Neural cell (in vitro differentiated cells): ENCODE results near the gene RIN1. TPM values are rescaled to one million over a fixed set of nuclear protein-coding genes. Genes with fewer than 3 reads are reported as not detected.

Experiments
- H2AFZ ChIP-seq: fragments of 200-600, 300-800 bp; sonication (generic), shearing (Covaris generic); 2 replicates; pipeline ENCODE4 v1.6.0; 2014; ENCODE audit warnings: low read depth, mild to moderate bottlenecking, antibody characterized with exemption, low read length, moderate library complexity
- H3F3A ChIP-seq: fragments of 200-600 bp; shearing (Covaris generic); 2 replicates; pipeline ENCODE4 v1.6.1; 2016; ENCODE audit warnings: mild to moderate bottlenecking, moderate library complexity, mixed read lengths, antibody characterized with exemption, low read length; ENCODE audit not compliant: insufficient read depth, poor library complexity, severe bottlenecking
- H3K27ac ChIP-seq: fragments of 200-600, 300-800 bp; sonication (generic), shearing (Covaris generic); 2 replicates; pipeline ENCODE4 v1.5.1; 2014; ENCODE audit warnings: mild to moderate bottlenecking, low read length, moderate library complexity
- H3K27me3 ChIP-seq: fragments of 300-800, 200-600 bp; sonication (generic), shearing (Covaris generic); 2 replicates; pipeline ENCODE4 v1.6.0; 2014; ENCODE audit warnings: mild to moderate bottlenecking, low read depth, low read length, moderate library complexity; ENCODE audit not compliant: insufficient read depth
- H3K36me3 ChIP-seq: fragments of 300-800, 200-600 bp; sonication (generic), shearing (Covaris generic); 2 replicates; pipeline ENCODE4 v1.5.1; 2014; ENCODE audit warnings: mild to moderate bottlenecking, antibody characterized with exemption, low read length, moderate library complexity; ENCODE audit not compliant: insufficient read depth
- H3K4me2 ChIP-seq: fragments of 300-800, 200-600 bp; sonication (generic), shearing (Covaris generic); 2 replicates; pipeline ENCODE4 v1.6.0; 2014; ENCODE audit warnings: mild to moderate bottlenecking, low read length
- H3K4me3 ChIP-seq: fragments of 300-800, 200-600 bp; sonication (generic), shearing (Covaris generic); 2 replicates; pipeline ENCODE4 v1.5.1; 2014; ENCODE audit warnings: mild to moderate bottlenecking, low read length, moderate library complexity
- H3K79me2 ChIP-seq: fragments of 200-600 bp; shearing (Covaris generic); replicated peaks from 2 replicates; pipeline ENCODE4 v1.6.0; 2014; ENCODE audit warnings: mild to moderate bottlenecking, low read length, moderate library complexity; ENCODE audit not compliant: insufficient read depth
- H3K9ac ChIP-seq: fragments of 300-800, 200-600 bp; sonication (generic), shearing (Covaris generic); 2 replicates; pipeline ENCODE4 v1.6.1; 2016; ENCODE audit warnings: mild to moderate bottlenecking, low read length, mixed read lengths
- H3K9me2 ChIP-seq: fragments of 200-600 bp; shearing (Covaris generic); 2 replicates; pipeline ENCODE4 v1.6.1; 2016; ENCODE audit warnings: mild to moderate bottlenecking, low read length, mixed read lengths; ENCODE audit not compliant: insufficient read depth
- H3K9me3 ChIP-seq: fragments of 200-600, 300-800 bp; sonication (generic), shearing (Covaris generic); 2 replicates; pipeline ENCODE4 v1.6.1; 2016; ENCODE audit warnings: mild to moderate bottlenecking, mixed run types, low read length, moderate library complexity, mixed read lengths
- H4K20me1 ChIP-seq: fragments of 200-600 bp; shearing (Covaris generic); 2 replicates; pipeline ENCODE4 v1.6.1; 2016; ENCODE audit warnings: mild to moderate bottlenecking, mixed run types; ENCODE audit not compliant: insufficient read depth
- CTCF ChIP-seq: fragments of 450-650 bp; IDR thresholded peaks from 2 replicates; pipeline ENCODE4 v1.5.1; 2014; ENCODE audit warnings: antibody characterized with exemption, mild to moderate bottlenecking, moderate library complexity; ENCODE audit not compliant: poor library complexity, severe bottlenecking
- EP300 ChIP-seq: fragments of 450-650 bp; conservative IDR thresholded peaks from 2 replicates; pipeline ENCODE4 v1.6.1; 2014; ENCODE audit warnings: antibody characterized with exemption, mild to moderate bottlenecking, moderate library complexity; ENCODE audit not compliant: poor library complexity, severe bottlenecking
- EZH2 ChIP-seq: fragments of 200-600, 300-800 bp; shearing (Covaris generic), sonication (generic); IDR thresholded peaks from 2 replicates; pipeline ENCODE4 v1.6.1; 2014; ENCODE audit warnings: antibody characterized with exemption, low read length, borderline replicate concordance, mild to moderate bottlenecking; ENCODE audit not compliant: insufficient read depth, poor library complexity, severe bottlenecking
- POLR2AphosphoS5 ChIP-seq: IDR thresholded peaks from 2 replicates; pipeline ENCODE4 v1.6.1; 2012
- RAD21 ChIP-seq: fragments of 450-650 bp; conservative IDR thresholded peaks from 2 replicates; pipeline ENCODE4 v1.6.1; 2014; ENCODE audit warnings: antibody characterized with exemption, mild to moderate bottlenecking, moderate library complexity
- SMC3 ChIP-seq: fragments of 450-650 bp; conservative IDR thresholded peaks from 2 replicates; pipeline ENCODE4 v1.6.1; 2014; ENCODE audit warnings: antibody characterized with exemption, mild to moderate bottlenecking, moderate library complexity; ENCODE audit not compliant: poor library complexity
- TAF1 ChIP-seq: IDR thresholded peaks from 2 replicates; pipeline ENCODE4 v1.6.1; 2012; ENCODE audit warnings: low read depth
- polyA plus RNA-seq: library from polyadenylated mRNA; depleted of rRNA; stranded (reverse); fragments of >200 nt; gene quantifications from 2 replicates; pipeline ENCODE4 v1.2.3, GENCODE V29; 2014

Gene RIN1
- polyA plus RNA-seq, 1 donor from 2014 or later: 4.2 TPM

GRCh38 chr11:66334605-66335442 is 1.4 kb downstream of the RIN1 start:
- no peak overlapping the region for H3K27ac ChIP-seq
- H3K9me2 ChIP-seq: no peaks in the 10 kb centered on the region
- no peaks in the 10 kb centered on the region for H4K20me1 ChIP-seq
- no peak overlapping the region for H3K4me2 ChIP-seq
- no peaks in the 10 kb centered on the region for H3K79me2 ChIP-seq
- no peaks in the 10 kb centered on the region for H3K27me3 ChIP-seq
- no peak overlapping the region for H3K9ac ChIP-seq
- H2AFZ ChIP-seq: no peak overlapping the region
- no peaks in the 10 kb centered on the region for H3K36me3 ChIP-seq
- H3K9me3 ChIP-seq: no peaks in the 10 kb centered on the region
- H3K4me3 ChIP-seq: no peak overlapping the region
- TF ChIP-seq CTCF: no peak
- no peak for TF ChIP-seq TAF1
- no peak for TF ChIP-seq POLR2AphosphoS5
- no peak for TF ChIP-seq EP300
- TF ChIP-seq RAD21: no peak
- TF ChIP-seq EZH2: no peak
- no peaks in the 10 kb centered on the region for H3F3A ChIP-seq

- no peak overlapping the region for H2AFZ ChIP-seq
- no peak overlapping the region for H3K9ac ChIP-seq
- no peaks in the 10 kb centered on the region for H3K9me2 ChIP-seq
- H3K27ac ChIP-seq: no peak overlapping the region
- no peaks in the 10 kb centered on the region for H3K36me3 ChIP-seq
- TF ChIP-seq POLR2AphosphoS5 (no peak), TAF1 (no peak)
- H3F3A ChIP-seq: no peaks in the 10 kb centered on the region
- no peak overlapping the region for H3K4me2 ChIP-seq
- H3K4me3 ChIP-seq: no peak overlapping the region
- H3K9me3 ChIP-seq: no peaks in the 10 kb centered on the region
- no peaks in the 10 kb centered on the region for H3K79me2 ChIP-seq
- no peaks in the 10 kb centered on the region for H3K27me3 ChIP-seq
- H4K20me1 ChIP-seq: no peaks in the 10 kb centered on the region
Measured at GRCh38 chr11:66333896-66334604, 2.2 kb downstream of the RIN1 start.

GRCh38 chr11:66333220-66333877 is 2.9 kb downstream of the RIN1 start:
- Histone ChIP-seq H3K9me3 (no peaks in the 10 kb centered on the region), H3K4me2 (no peak overlapping the region), H2AFZ (no peak overlapping the region), H3K27me3 (no peaks in the 10 kb centered on the region), H3K27ac (no peak overlapping the region), H3F3A (no peaks in the 10 kb centered on the region), H3K9me2 (no peaks in the 10 kb centered on the region), H3K9ac (no peak overlapping the region), H4K20me1 (no peaks in the 10 kb centered on the region), H3K79me2 (no peaks in the 10 kb centered on the region), H3K36me3 (no peaks in the 10 kb centered on the region), H3K4me3 (no peak overlapping the region)
- TF ChIP-seq SMC3 (no peak), CTCF (no peak)
